ENCODE results near the gene LRRC10B.

DNA sequence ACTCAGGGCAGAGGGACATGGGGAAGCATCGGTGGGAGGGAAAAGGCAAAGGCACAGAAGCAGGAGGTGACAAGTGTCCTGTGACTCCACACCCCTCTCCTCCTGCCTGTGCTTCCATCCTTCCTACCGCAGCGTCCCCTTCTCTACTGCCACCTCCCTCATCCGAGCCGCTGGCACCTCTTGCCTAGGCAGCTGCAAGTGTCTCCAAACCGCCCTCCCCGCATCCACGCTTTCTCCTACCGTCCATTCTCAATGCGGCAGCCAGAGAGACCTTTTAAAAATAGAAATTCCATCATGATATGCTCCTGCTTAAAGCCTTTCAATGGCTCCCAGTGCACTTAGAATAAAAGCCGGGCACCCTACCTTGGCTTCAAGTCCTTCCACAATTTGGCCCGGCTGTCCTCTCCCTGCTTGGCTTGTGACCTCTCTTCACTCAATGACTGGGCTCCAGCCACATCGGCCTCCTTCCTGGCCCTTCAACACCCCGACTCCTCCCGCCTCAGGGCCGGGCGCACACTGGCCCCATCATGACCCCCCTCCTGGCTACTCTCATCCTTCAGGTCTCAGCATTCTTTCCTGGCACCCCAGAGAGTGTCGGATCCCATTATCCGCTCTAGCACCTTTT lies 16.5 kb downstream of the LRRC10B start:
- TF ChIP-seq, protein P1, sequence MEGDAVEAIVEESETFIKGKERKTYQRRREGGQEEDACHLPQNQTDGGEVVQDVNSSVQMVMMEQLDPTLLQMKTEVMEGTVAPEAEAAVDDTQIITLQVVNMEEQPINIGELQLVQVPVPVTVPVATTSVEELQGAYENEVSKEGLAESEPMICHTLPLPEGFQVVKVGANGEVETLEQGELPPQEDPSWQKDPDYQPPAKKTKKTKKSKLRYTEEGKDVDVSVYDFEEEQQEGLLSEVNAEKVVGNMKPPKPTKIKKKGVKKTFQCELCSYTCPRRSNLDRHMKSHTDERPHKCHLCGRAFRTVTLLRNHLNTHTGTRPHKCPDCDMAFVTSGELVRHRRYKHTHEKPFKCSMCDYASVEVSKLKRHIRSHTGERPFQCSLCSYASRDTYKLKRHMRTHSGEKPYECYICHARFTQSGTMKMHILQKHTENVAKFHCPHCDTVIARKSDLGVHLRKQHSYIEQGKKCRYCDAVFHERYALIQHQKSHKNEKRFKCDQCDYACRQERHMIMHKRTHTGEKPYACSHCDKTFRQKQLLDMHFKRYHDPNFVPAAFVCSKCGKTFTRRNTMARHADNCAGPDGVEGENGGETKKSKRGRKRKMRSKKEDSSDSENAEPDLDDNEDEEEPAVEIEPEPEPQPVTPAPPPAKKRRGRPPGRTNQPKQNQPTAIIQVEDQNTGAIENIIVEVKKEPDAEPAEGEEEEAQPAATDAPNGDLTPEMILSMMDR (IDR thresholded peaks at IDR 0.05; ENCODE audit: insufficient read depth, low read length): no peak
- TF ChIP-seq POLR2AphosphoS5 (IDR thresholded peaks at IDR 0.05; ENCODE audit: low read depth) (no peak), GABPA (IDR thresholded peaks at IDR 0.05; ENCODE audit: low read depth) (no peak)
- TF ChIP-seq, protein P2, sequence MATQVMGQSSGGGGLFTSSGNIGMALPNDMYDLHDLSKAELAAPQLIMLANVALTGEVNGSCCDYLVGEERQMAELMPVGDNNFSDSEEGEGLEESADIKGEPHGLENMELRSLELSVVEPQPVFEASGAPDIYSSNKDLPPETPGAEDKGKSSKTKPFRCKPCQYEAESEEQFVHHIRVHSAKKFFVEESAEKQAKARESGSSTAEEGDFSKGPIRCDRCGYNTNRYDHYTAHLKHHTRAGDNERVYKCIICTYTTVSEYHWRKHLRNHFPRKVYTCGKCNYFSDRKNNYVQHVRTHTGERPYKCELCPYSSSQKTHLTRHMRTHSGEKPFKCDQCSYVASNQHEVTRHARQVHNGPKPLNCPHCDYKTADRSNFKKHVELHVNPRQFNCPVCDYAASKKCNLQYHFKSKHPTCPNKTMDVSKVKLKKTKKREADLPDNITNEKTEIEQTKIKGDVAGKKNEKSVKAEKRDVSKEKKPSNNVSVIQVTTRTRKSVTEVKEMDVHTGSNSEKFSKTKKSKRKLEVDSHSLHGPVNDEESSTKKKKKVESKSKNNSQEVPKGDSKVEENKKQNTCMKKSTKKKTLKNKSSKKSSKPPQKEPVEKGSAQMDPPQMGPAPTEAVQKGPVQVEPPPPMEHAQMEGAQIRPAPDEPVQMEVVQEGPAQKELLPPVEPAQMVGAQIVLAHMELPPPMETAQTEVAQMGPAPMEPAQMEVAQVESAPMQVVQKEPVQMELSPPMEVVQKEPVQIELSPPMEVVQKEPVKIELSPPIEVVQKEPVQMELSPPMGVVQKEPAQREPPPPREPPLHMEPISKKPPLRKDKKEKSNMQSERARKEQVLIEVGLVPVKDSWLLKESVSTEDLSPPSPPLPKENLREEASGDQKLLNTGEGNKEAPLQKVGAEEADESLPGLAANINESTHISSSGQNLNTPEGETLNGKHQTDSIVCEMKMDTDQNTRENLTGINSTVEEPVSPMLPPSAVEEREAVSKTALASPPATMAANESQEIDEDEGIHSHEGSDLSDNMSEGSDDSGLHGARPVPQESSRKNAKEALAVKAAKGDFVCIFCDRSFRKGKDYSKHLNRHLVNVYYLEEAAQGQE (IDR thresholded peaks at IDR 0.05; ENCODE audit: insufficient replicate concordance, low read depth): no peak
